HG02884 (cell line): Measurements from ENCODE around the gene KXD1.

ENCODE experiments used
- ATAC-seq: cut with Tn5 transposase; IDR thresholded peaks from one replicate; pipeline ENCODE4 v1.9.1; 2021; ENCODE audit warnings: mild to moderate bottlenecking, moderate library complexity; ENCODE audit not compliant: unreplicated experiment

KXD1 gene

GRCh38 chr19:18612051-18612771, 54.5 kb downstream of the KXD1 start:
- no peak for ATAC-seq

GRCh38 chr19:18612772-18613588, 55.3 kb downstream of the KXD1 start, which contains the start of gene TMEM59L:
TSS of gene TMEM59L (plus strand) at chr19:18612870. CDS start at chr19:18612959, 89 bp downstream.
- no peak for ATAC-seq

GRCh38 chr19:18613589-18614234, 56.0 kb downstream of the KXD1 start:
- ATAC-seq = no peak

- ATAC-seq = no peak
These were observed 58.4 kb downstream of the KXD1 start for GRCh38 chr19:18616023-18616422.

GRCh38 chr19:18617562-18617961, 59.9 kb downstream of the KXD1 start:
- ATAC-seq = no peak

- no peak for ATAC-seq
These were observed 60.6 kb downstream of the KXD1 start for GRCh38 chr19:18618236-18618635.
